Mesothelial cell of epicardium (in vitro differentiated cells): ENCODE measurements around the gene TAB3. TPM values are rescaled to one million over a fixed set of nuclear protein-coding genes. Genes with fewer than 3 reads are reported as not detected.

Experiments
- DNase-seq, 2 experiments: peaks; one replicate each; pipeline ENCODE4 v3.0.0; 2021; ENCODE audit warnings: low spot score in 2 of 2; ENCODE audit not compliant: unreplicated experiment in 2 of 2
- H3K27ac Mint-ChIP-seq: 2 replicates; pipeline ENCODE4 v1.8.0; 2021; ENCODE audit warnings: mixed read lengths
- H3K27me3 Mint-ChIP-seq: 2 replicates; pipeline ENCODE4 v1.8.0; 2021; ENCODE audit warnings: low read depth, mixed read lengths
- H3K36me3 Mint-ChIP-seq: 2 replicates; pipeline ENCODE4 v1.8.0; 2021; ENCODE audit warnings: mixed read lengths
- H3K4me1 Mint-ChIP-seq: 2 replicates; pipeline ENCODE4 v1.8.0; 2021; ENCODE audit warnings: mixed read lengths
- H3K4me3 Mint-ChIP-seq: 2 replicates; pipeline ENCODE4 v1.8.0; 2021; ENCODE audit warnings: mild to moderate bottlenecking, moderate library complexity, mixed read lengths
- H3K9me3 Mint-ChIP-seq: 2 replicates; pipeline ENCODE4 v1.8.0; 2021; ENCODE audit warnings: mixed read lengths
- total RNA-seq: library from RNA; stranded (reverse); gene quantifications from 3 replicates; pipeline ENCODE4 v1.2.1, GENCODE V29; 2021
- TF ChIP-seq, protein P1 (sequence below): fragments of 200-600 bp; sonication (generic); IDR thresholded peaks from one replicate; pipeline ENCODE4 v1.5.0; 2021; ENCODE audit warnings: antibody characterized with exemption; ENCODE audit not compliant: unreplicated experiment

TAB3 gene
- total RNA-seq, 1 donor from 2014 or later = 28.9 TPM

DNA sequence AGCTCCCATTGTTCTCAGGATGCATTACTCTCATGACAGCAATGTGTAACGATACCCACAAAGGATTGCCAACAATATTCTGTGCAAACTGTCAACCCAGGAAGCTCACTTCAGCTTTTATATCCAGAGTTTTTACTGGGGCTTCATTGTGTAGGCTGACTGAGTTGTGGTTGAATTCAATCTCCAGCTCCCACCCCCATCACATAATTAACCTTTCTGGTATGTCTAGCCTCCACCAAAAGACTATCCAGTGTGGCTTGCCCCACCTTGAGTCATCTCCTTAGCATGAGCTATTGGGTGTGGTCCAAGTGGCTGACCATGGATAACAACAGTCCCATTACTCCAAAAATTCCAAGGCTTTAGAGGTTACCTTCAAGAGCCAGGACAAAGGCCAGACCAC, 17.7 kb upstream of the TAB3 start:
- TF ChIP-seq, protein P1, sequence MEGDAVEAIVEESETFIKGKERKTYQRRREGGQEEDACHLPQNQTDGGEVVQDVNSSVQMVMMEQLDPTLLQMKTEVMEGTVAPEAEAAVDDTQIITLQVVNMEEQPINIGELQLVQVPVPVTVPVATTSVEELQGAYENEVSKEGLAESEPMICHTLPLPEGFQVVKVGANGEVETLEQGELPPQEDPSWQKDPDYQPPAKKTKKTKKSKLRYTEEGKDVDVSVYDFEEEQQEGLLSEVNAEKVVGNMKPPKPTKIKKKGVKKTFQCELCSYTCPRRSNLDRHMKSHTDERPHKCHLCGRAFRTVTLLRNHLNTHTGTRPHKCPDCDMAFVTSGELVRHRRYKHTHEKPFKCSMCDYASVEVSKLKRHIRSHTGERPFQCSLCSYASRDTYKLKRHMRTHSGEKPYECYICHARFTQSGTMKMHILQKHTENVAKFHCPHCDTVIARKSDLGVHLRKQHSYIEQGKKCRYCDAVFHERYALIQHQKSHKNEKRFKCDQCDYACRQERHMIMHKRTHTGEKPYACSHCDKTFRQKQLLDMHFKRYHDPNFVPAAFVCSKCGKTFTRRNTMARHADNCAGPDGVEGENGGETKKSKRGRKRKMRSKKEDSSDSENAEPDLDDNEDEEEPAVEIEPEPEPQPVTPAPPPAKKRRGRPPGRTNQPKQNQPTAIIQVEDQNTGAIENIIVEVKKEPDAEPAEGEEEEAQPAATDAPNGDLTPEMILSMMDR = no peak
- no peak overlapping the region for H3K27ac Mint-ChIP-seq
- peaks cover 50% of the 10 kb centered on the region for H3K9me3 Mint-ChIP-seq
- DNase-seq = no peak
- H3K27me3 Mint-ChIP-seq = no peaks in the 10 kb centered on the region
- H3K36me3 Mint-ChIP-seq = no peaks in the 10 kb centered on the region
- H3K4me3 Mint-ChIP-seq = no peak overlapping the region
- peaks cover 35% of the 10 kb centered on the region for H3K4me1 Mint-ChIP-seq

DNA sequence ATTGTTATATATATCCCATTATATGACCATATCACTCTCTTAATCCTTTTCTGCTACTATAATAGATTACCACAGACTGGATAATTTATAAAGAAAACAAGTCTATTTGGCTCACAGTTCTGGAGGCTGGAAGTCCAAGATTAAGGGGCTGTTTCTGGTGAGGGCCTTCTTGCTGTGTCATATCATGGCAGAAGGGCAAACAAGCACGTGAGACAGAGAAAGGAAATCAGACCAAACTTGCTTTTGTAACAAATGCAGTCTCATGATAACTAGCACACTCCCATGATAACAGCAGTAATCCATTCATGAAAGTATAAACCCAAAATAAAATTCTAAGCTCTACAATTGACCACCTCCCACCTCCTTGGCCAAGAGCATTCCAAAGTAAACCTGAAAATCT, 16.3 kb upstream of the TAB3 start:
- Mint-ChIP-seq H3K27me3 (no peaks in the 10 kb centered on the region), H3K36me3 (no peaks in the 10 kb centered on the region), H3K4me3 (no peak overlapping the region), H3K4me1 (peaks cover 31% of the 10 kb centered on the region), H3K27ac (no peak overlapping the region), H3K9me3 (peaks cover 43% of the 10 kb centered on the region)
- TF ChIP-seq, protein P1 = no peak
- DNase-seq = no peak

- Mint-ChIP-seq H3K4me3 (no peak overlapping the region), H3K4me1 (peaks cover 27% of the 10 kb centered on the region), H3K9me3 (peaks cover 48% of the 10 kb centered on the region), H3K27ac (peak overlapping the region; percentile 88), H3K27me3 (no peaks in the 10 kb centered on the region), H3K36me3 (no peaks in the 10 kb centered on the region)
- no peak for DNase-seq
- TF ChIP-seq, protein P1 = no peak
Measured at GRCh38 chrX:30904632-30905031, 15.6 kb upstream of the TAB3 start.

GRCh38 chrX:30904186-30904585, 15.1 kb upstream of the TAB3 start:
- Mint-ChIP-seq H3K4me1 (peaks cover 24% of the 10 kb centered on the region), H3K36me3 (no peaks in the 10 kb centered on the region), H3K27ac (peak overlapping the region; percentile 88), H3K9me3 (peaks cover 45% of the 10 kb centered on the region), H3K4me3 (no peak overlapping the region), H3K27me3 (no peaks in the 10 kb centered on the region)
- no peak for DNase-seq
- TF ChIP-seq, protein P1 = no peak

- Mint-ChIP-seq H3K9me3 (peaks cover 49% of the 10 kb centered on the region), H3K36me3 (no peaks in the 10 kb centered on the region), H3K27me3 (no peaks in the 10 kb centered on the region), H3K4me1 (peaks cover 15% of the 10 kb centered on the region), H3K4me3 (no peak overlapping the region), H3K27ac (no peak overlapping the region)
- TF ChIP-seq, protein P1 = no peak
- DNase-seq = no peak
Measured at GRCh38 chrX:30900227-30900626, 11.2 kb upstream of the TAB3 start.

DNA sequence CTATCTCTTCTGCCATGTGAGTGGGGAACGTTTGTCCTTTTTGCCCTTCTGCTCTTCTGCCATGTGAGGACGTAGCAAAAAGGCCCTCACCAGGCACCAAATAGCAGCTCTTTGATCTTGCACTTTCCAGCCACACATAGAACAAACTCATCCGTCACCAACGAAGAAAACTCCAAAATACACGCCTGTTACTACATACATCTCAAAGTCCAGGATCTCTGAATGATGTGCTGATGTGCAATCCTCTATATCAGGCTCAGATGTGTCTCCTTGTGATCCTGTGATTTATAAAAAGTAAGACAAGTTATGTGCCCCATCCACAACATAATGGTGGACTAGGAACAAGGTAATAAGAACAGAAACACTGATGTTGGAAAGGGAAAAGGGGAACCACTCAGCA, 9.8 kb upstream of the TAB3 start:
- H3K9me3 Mint-ChIP-seq = peaks cover 42% of the 10 kb centered on the region
- H3K27me3 Mint-ChIP-seq = no peaks in the 10 kb centered on the region
- H3K27ac Mint-ChIP-seq = no peak overlapping the region
- H3K4me1 Mint-ChIP-seq = peaks cover 2% of the 10 kb centered on the region
- DNase-seq = no peak
- TF ChIP-seq, protein P1 = no peak
- H3K36me3 Mint-ChIP-seq = no peaks in the 10 kb centered on the region
- no peak overlapping the region for H3K4me3 Mint-ChIP-seq
